GM12892 (cell line): ENCODE measurements around the gene MAPK14.

Experiments
- POLR2A ChIP-seq: IDR thresholded peaks from 2 replicates; pipeline ENCODE4 v1.6.1; 2011; ENCODE audit warnings: low read depth, low read length, control low read depth
- POLR2AphosphoS5 ChIP-seq: IDR thresholded peaks from 2 replicates; pipeline ENCODE4 v1.6.1; 2011; ENCODE audit warnings: low read depth, low read length, control low read depth

GRCh38 chr6:36028088-36028876 lies 674 bp downstream of the MAPK14 start:
- TF ChIP-seq POLR2A (no peak), POLR2AphosphoS5 (no peak)
